Measurements from ENCODE around the gene CELA2A.
"Not testable (repeated sequence)": the region's sequence is repeated elsewhere in the genome, so short reads cannot be mapped to it uniquely, and the experiment has no call there.

The CELA2A gene

GRCh38 chr1:15444468-15445389, 11.8 kb upstream of the CELA2A start:
- peak; percentile 86 for DNase-seq (ENCODE audit: low spot score)

GRCh38 chr1:15445390-15446122, 11.0 kb upstream of the CELA2A start:
- DNase-seq (ENCODE audit: low spot score), result no peak

- no peak for DNase-seq (ENCODE audit: low spot score)
Measured at GRCh38 chr1:15446212-15446611, 10.3 kb upstream of the CELA2A start.

- DNase-seq (ENCODE audit: low spot score), result no peak
Measured at GRCh38 chr1:15448877-15449462, 7.6 kb upstream of the CELA2A start.

- no peak for DNase-seq (ENCODE audit: low spot score)
Measured at GRCh38 chr1:15449567-15449966, 7.0 kb upstream of the CELA2A start.

GRCh38 chr1:15451014-15451722, 5.4 kb upstream of the CELA2A start:
- no peak for DNase-seq (ENCODE audit: low spot score)

- DNase-seq (ENCODE audit: low spot score), result no peak
Measured at GRCh38 chr1:15452216-15452615, 4.3 kb upstream of the CELA2A start.

- DNase-seq (ENCODE audit: low spot score), result no peak
Measured at GRCh38 chr1:15452866-15453571, 3.5 kb upstream of the CELA2A start.

- DNase-seq (ENCODE audit: low spot score), result no peak
Measured at GRCh38 chr1:15453734-15454133, 2.8 kb upstream of the CELA2A start.

- no peak for DNase-seq (ENCODE audit: low spot score)
Measured at GRCh38 chr1:15454256-15454655, 2.3 kb upstream of the CELA2A start.

- no peak for DNase-seq (ENCODE audit: low spot score)
Measured at GRCh38 chr1:15455522-15455921, 1.0 kb upstream of the CELA2A start.

GRCh38 chr1:15457585-15457984, 1.1 kb downstream of the CELA2A start:
- no peak for DNase-seq (ENCODE audit: low spot score)

GRCh38 chr1:15458388-15458787, 1.9 kb downstream of the CELA2A start:
- not testable (repeated sequence) for DNase-seq (ENCODE audit: low spot score)

GRCh38 chr1:15459771-15460707, 3.5 kb downstream of the CELA2A start:
- DNase-seq (ENCODE audit: low spot score), result peak; percentile 34

- DNase-seq (ENCODE audit: low spot score), result no peak
Measured at GRCh38 chr1:15460708-15461095, 4.2 kb downstream of the CELA2A start.

- DNase-seq (ENCODE audit: low spot score), result not testable (repeated sequence)
Measured at GRCh38 chr1:15463064-15463800, 6.7 kb downstream of the CELA2A start.

- DNase-seq (ENCODE audit: low spot score), result not testable (repeated sequence)
Measured at GRCh38 chr1:15463926-15464322, 7.4 kb downstream of the CELA2A start.

- no peak for DNase-seq (ENCODE audit: low spot score)
Measured at GRCh38 chr1:15465674-15466073, 9.1 kb downstream of the CELA2A start.

- not testable (repeated sequence) for DNase-seq (ENCODE audit: low spot score)
Measured at GRCh38 chr1:15466955-15467625, 10.6 kb downstream of the CELA2A start.
